Astrocyte of the spinal cord (primary cell): Measurements from ENCODE around the gene POFUT2.

Source experiments
- DNase-seq: peaks from one replicate; pipeline ENCODE4 v3.0.0; 2011; ENCODE audit warnings: low read depth, low spot score
- H3K4me3 ChIP-seq: 2 replicates; pipeline ENCODE4 v1.5.1; 2011; ENCODE audit warnings: low read depth, mild to moderate bottlenecking, low read length, moderate library complexity
- CTCF ChIP-seq: IDR thresholded peaks from 2 replicates; pipeline ENCODE4 v1.5.1; 2012; ENCODE audit warnings: low read depth, mild to moderate bottlenecking, low read length, inconsistent platforms
- in situ Hi-C: cut with HindIII; loops from 2 replicates; pipeline ENCODE4 v1.10.0; 2017; ENCODE audit warnings: low sequenced_read_pairs

Gene POFUT2

GRCh38 chr21:45262616-45263015, 25.1 kb downstream of the POFUT2 start:
- no peak overlapping the region for H3K4me3 ChIP-seq
- TF ChIP-seq CTCF: no peak
- in situ Hi-C loops: no loop called here
- no peak for DNase-seq

- in situ Hi-C loops: no loop called here
- DNase-seq: no peak
- H3K4me3 ChIP-seq: no peak overlapping the region
- no peak for TF ChIP-seq CTCF
Observed at GRCh38 chr21:45262041-45262581, 25.6 kb downstream of the POFUT2 start.

- no peak overlapping the region for H3K4me3 ChIP-seq
- DNase-seq: no peak
- TF ChIP-seq CTCF: no peak
- in situ Hi-C loops: no loop called here
Observed at GRCh38 chr21:45261093-45261492, 26.6 kb downstream of the POFUT2 start.

- DNase-seq: no peak
- H3K4me3 ChIP-seq: no peak overlapping the region
- TF ChIP-seq CTCF: no peak
- in situ Hi-C loops: no loop called here
Observed at GRCh38 chr21:45260191-45260825, 27.4 kb downstream of the POFUT2 start.

GRCh38 chr21:45259206-45259840, 28.4 kb downstream of the POFUT2 start:
- DNase-seq: no peak
- H3K4me3 ChIP-seq: no peak overlapping the region
- TF ChIP-seq CTCF: no peak
- in situ Hi-C loops: no loop called here

- in situ Hi-C loops: no loop called here
- H3K4me3 ChIP-seq: no peak overlapping the region
Observed at GRCh38 chr21:45258466-45258865, 29.2 kb downstream of the POFUT2 start.

More at GRCh38 chr21:45258466-45258865, 29.2 kb downstream of the POFUT2 start:
- no peak for TF ChIP-seq CTCF
- DNase-seq: no peak
